Measurements from ENCODE around the gene GABARAPL2.

GABARAPL2 gene

DNA sequence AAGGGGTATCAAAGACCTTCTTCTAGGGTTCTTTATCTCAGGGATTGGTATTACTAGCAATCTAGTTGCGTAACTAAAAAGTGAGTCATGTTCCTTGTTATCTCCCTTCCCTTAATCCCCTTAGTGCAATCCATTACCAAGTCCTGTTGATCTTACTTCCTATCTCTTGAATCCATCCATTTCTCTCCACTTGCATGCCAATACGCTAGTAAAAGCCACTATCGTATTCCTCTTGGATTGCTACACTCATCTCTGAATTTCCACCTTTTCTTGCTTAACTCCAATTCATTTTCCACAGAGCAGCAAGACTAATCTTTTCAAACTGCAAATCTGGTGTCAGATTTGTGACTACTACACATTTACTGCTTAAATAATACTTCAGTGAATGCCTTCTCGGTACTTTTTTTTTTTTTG, 58.7 kb downstream of the GABARAPL2 start (continued):
- no peak for TF ChIP-seq ZBTB49 (tag by site-specific recombination; IDR thresholded peaks at IDR 0.05; ENCODE audit: low read depth)
- TF ChIP-seq, protein P1, sequence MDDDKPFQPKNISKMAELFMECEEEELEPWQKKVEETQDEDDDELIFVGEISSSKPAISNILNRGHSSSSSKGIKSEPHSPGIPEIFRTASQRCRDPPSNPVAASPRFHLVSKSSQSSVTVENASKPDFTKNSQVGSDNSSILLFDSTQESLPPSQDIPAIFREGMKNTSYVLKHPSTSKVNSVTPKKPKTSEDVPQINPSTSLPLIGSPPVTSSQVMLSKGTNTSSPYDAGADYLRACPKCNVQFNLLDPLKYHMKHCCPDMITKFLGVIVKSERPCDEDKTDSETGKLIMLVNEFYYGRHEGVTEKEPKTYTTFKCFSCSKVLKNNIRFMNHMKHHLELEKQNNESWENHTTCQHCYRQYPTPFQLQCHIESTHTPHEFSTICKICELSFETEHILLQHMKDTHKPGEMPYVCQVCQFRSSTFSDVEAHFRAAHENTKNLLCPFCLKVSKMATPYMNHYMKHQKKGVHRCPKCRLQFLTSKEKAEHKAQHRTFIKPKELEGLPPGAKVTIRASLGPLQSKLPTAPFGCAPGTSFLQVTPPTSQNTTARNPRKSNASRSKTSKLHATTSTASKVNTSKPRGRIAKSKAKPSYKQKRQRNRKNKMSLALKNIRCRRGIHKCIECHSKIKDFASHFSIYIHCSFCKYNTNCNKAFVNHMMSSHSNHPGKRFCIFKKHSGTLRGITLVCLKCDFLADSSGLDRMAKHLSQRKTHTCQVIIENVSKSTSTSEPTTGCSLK (tag by site-specific recombination; IDR thresholded peaks at IDR 0.05) = no peak
- TF ChIP-seq ZNF138 (tag by site-specific recombination; IDR thresholded peaks at IDR 0.05; ENCODE audit: borderline replicate concordance) = no peak
- TF ChIP-seq SCRT2 (tag by site-specific recombination; IDR thresholded peaks at IDR 0.05) = peak; percentile 89
- TF ChIP-seq TRIM28 (IDR thresholded peaks at IDR 0.05; ENCODE audit: borderline replicate concordance, low read length) = peak; percentile 68; the same call in 1 of the 2 replicates
- no peak for TF ChIP-seq KLF7 (tag by site-specific recombination; IDR thresholded peaks at IDR 0.05; ENCODE audit: borderline replicate concordance)
- TF ChIP-seq ZNF707 (tag by site-specific recombination; IDR thresholded peaks at IDR 0.05) = no peak
- TF ChIP-seq GFI1B (tag by site-specific recombination; IDR thresholded peaks at IDR 0.05) = peak; percentile 86
- peak; percentile 65; the same call in 1 of the 2 replicates for TF ChIP-seq INSM2 (tag by site-specific recombination; IDR thresholded peaks at IDR 0.05)
- no peak for TF ChIP-seq ZNF658 (tag by site-specific recombination; IDR thresholded peaks at IDR 0.05)
- no peak; the same call in 1 of the 2 replicates for TF ChIP-seq ZBTB44 (tag by site-specific recombination; IDR thresholded peaks at IDR 0.05)
- TF ChIP-seq, protein P2, sequence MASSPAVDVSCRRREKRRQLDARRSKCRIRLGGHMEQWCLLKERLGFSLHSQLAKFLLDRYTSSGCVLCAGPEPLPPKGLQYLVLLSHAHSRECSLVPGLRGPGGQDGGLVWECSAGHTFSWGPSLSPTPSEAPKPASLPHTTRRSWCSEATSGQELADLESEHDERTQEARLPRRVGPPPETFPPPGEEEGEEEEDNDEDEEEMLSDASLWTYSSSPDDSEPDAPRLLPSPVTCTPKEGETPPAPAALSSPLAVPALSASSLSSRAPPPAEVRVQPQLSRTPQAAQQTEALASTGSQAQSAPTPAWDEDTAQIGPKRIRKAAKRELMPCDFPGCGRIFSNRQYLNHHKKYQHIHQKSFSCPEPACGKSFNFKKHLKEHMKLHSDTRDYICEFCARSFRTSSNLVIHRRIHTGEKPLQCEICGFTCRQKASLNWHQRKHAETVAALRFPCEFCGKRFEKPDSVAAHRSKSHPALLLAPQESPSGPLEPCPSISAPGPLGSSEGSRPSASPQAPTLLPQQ (tag by site-specific recombination; IDR thresholded peaks at IDR 0.05) = peak; percentile 56; the same call in 1 of the 2 replicates
- TF ChIP-seq OSR2 (tag by site-specific recombination; IDR thresholded peaks at IDR 0.05) = peak; percentile 38
- TF ChIP-seq, protein P3, sequence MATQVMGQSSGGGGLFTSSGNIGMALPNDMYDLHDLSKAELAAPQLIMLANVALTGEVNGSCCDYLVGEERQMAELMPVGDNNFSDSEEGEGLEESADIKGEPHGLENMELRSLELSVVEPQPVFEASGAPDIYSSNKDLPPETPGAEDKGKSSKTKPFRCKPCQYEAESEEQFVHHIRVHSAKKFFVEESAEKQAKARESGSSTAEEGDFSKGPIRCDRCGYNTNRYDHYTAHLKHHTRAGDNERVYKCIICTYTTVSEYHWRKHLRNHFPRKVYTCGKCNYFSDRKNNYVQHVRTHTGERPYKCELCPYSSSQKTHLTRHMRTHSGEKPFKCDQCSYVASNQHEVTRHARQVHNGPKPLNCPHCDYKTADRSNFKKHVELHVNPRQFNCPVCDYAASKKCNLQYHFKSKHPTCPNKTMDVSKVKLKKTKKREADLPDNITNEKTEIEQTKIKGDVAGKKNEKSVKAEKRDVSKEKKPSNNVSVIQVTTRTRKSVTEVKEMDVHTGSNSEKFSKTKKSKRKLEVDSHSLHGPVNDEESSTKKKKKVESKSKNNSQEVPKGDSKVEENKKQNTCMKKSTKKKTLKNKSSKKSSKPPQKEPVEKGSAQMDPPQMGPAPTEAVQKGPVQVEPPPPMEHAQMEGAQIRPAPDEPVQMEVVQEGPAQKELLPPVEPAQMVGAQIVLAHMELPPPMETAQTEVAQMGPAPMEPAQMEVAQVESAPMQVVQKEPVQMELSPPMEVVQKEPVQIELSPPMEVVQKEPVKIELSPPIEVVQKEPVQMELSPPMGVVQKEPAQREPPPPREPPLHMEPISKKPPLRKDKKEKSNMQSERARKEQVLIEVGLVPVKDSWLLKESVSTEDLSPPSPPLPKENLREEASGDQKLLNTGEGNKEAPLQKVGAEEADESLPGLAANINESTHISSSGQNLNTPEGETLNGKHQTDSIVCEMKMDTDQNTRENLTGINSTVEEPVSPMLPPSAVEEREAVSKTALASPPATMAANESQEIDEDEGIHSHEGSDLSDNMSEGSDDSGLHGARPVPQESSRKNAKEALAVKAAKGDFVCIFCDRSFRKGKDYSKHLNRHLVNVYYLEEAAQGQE (tag by site-specific recombination; IDR thresholded peaks at IDR 0.05) = no peak
- peak; percentile 5; the same call in 1 of the 2 replicates for TF ChIP-seq ZNF146 (tag by site-specific recombination; IDR thresholded peaks at IDR 0.05)
- TF ChIP-seq, protein P4, sequence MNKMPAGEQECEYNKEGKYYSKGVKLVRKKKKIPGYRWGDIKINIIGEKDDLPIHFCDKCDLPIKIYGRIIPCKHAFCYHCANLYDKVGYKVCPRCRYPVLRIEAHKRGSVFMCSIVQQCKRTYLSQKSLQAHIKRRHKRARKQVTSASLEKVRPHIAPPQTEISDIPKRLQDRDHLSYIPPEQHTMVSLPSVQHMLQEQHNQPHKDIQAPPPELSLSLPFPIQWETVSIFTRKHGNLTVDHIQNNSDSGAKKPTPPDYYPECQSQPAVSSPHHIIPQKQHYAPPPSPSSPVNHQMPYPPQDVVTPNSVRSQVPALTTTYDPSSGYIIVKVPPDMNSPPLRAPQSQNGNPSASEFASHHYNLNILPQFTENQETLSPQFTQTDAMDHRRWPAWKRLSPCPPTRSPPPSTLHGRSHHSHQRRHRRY (tag by site-specific recombination; IDR thresholded peaks at IDR 0.05) = no peak
- TF ChIP-seq ZNF670 (tag by site-specific recombination; IDR thresholded peaks at IDR 0.05; ENCODE audit: low read depth) = no peak
- TF ChIP-seq SETDB1 (IDR thresholded peaks at IDR 0.05; ENCODE audit: insufficient read length, low read length) = no peak
- no peak for TF ChIP-seq ZFHX2 (tag by site-specific recombination; conservative IDR thresholded peaks at IDR 0.05)
- no peak for TF ChIP-seq YY1 (tag by site-specific recombination; IDR thresholded peaks at IDR 0.05)
- TF ChIP-seq ZNF830 (tag by site-specific recombination; IDR thresholded peaks at IDR 0.05; ENCODE audit: low read depth) = no peak
- TF ChIP-seq ZNF366 (tag by site-specific recombination; conservative IDR thresholded peaks at IDR 0.05) = peak; percentile 83
- peak; percentile 73 for TF ChIP-seq ZNF639 (tag by site-specific recombination; IDR thresholded peaks at IDR 0.05)
- TF ChIP-seq ZNF202 (tag by site-specific recombination; IDR thresholded peaks at IDR 0.05; ENCODE audit: borderline replicate concordance) = no peak
- no peak for TF ChIP-seq ZNF544 (tag by site-specific recombination; IDR thresholded peaks at IDR 0.05)

Measured in HEK293 (cell line).